Ureter (tissue), 1 donor: ENCODE measurements around the gene POLRMT. TPM values are rescaled to one million over a fixed set of nuclear protein-coding genes. Genes with fewer than 3 reads are reported as not detected.
A peak's percentile ranks its signal among the peaks of the same experiment; 100 is the strongest.

ENCODE experiments used
- DNase-seq: peaks from one replicate; pipeline ENCODE4 v3.0.0-alpha.2; 2020; ENCODE audit warnings: low spot score
- total RNA-seq: library from RNA; stranded (reverse); gene quantifications from one replicate; pipeline ENCODE4 v1.2.4, GENCODE V29; 2023
- donor health status: DM: yes; HTN: yes; CAD: no.

The POLRMT gene
- total RNA-seq, 1 donor from 2014 or later, result 56.4 TPM

DNA sequence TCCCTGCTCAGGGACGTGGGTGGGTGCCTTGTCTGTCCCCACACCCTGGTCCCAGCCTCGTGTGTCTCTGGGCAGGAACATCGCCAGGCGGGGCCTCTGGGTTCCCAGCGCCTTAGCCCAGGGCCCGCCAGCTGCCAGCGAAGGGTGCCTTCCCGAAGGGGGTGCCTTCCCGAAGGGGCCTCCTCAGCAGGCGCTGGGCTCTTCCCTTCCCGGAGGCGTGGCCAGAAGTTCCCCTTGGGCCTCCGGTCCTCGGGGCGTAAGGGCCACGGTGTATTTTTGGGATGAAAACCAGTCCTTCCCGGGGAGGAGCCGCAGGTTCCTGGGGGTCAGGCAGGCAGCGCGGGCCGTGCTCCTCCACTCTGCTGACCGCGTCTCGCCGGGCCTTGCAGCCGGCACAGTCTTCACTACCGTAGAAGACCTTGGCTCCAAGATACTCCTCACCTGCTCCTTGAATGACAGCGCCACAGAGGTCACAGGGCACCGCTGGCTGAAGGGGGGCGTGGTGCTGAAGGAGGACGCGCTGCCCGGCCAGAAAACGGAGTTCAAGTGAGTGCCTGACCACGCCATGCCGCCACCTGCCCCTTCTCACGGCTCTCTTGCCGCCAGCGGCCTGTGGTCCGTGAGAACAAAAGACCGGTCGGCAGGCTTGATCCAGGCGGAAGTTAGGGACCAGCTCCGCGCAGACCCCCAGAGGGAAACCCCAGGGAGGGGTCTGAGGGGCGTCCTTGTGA is 54.1 kb downstream of the POLRMT start:
- DNase-seq, result no peak

DNA sequence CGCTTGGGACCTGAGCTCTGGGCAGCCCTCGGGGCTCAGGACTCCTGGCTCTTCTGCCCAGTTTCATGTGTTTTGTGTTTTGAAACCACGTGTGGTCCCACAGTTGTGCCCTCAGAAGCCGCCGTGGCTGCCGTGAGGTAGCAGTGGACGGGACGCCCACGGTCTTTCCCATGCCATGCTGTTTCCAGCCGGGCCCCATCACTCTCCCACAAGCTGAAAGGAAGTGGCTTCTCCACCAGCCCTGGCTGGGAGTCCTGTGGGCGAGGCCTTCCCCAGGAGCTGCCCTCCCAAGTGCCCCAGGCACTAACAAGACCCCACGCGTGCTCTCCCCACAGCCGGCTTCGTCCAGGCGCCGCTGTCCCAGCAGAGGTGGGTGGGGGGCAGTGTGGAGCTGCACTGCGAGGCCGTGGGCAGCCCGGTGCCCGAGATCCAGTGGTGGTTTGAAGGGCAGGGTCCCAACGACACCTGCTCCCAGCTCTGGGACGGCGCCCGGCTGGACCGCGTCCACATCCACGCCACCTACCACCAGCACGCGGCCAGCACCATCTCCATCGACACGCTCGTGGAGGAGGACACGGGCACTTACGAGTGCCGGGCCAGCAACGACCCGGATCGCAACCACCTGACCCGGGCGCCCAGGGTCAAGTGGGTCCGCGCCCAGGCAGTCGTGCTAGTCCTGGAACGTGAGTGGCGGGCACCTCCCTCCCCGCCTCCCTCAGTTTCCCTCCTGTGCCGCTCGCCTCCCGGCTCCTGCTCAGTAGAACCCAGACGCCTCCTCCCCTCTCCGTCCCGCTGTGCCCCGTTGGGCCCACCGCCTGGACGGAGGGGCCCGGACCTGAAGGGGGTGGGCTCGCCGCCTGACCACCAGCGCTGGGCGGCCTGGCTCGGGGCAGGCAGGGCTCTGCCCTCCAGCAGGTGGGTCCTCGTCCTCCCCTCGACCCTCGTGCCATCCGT is 55.6 kb downstream of the POLRMT start:
- no peak for DNase-seq

DNA sequence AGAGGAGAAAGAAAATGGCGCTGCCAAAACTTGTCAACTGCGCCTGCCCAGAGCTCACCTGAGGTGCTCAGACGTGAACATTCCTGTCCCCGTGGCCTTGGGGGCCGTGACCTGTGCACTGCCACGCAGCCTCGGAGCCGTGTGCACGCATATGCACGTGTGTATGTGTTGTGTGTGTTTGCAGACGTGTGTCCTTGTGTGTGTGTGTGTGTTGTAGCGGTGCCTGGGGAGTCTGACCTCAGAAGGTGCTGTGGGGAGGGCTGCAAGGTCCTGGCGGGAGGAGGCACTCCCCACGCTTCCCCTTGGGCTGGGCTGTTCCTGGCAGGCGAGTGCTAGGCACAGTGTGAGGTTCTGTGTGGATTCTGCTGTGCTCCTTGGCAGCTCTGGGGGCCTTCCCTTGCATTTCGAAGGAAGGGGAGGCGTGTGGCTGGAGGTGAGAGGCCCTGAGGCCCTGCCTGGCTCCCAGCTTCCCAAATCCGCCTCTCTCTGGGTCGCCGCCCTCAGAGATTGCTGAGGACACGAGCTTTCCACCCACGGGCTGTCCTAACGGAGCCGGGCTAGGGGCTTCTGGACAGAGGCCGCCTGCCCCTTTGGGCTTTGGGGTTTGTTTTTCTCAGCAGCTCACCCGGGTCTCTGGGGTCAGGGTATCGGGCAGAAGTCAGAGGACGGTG is 56.4 kb downstream of the POLRMT start:
- DNase-seq, result no peak

DNA sequence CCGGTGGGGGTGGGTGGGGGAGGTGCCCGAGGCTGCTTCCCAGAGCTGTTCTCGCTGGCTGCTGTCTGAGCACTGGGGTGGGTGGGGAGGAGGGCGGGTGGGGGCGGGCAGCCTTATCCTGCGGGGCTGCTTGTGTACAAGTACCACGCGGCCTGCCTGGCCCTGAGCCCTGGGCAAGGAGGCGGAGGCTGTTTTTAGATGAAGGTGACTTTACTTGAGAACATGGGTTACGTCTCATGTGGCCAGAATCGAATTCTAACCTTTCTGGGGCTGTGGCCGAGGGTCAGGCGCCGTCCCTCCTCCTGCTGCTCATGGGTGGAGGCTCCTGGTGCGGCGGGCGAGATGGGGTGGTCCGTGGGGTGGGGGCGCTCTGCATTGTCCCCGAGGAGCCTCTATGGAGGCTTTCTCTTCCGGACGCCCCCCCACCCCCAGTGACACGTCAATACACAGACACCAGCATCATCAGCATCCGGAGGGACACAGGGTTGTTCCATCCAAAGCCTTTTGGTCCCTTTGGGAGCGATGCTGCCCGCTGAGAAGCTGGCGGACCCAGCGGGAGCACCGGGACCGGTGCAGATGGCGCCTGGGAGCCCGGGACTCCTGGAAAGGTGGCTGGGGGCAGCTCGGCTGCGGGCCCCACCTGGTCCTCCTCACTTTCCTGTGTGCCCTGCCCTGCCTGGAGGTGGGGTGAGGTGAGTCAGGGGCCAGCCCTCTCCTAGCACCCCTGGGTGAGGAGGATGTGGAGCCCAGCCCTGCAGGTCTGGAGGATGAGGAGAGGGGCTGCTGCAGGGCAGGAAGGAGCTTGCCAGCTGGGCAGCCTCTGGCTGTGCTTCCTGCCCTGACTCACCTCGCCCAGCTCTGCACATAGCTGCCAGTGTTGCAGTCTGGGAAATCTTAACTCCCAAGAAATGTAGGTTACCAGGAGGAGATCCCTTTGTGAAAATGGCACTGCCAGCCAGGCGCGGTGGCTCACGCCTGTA is 57.5 kb downstream of the POLRMT start:
- DNase-seq, result no peak

DNA sequence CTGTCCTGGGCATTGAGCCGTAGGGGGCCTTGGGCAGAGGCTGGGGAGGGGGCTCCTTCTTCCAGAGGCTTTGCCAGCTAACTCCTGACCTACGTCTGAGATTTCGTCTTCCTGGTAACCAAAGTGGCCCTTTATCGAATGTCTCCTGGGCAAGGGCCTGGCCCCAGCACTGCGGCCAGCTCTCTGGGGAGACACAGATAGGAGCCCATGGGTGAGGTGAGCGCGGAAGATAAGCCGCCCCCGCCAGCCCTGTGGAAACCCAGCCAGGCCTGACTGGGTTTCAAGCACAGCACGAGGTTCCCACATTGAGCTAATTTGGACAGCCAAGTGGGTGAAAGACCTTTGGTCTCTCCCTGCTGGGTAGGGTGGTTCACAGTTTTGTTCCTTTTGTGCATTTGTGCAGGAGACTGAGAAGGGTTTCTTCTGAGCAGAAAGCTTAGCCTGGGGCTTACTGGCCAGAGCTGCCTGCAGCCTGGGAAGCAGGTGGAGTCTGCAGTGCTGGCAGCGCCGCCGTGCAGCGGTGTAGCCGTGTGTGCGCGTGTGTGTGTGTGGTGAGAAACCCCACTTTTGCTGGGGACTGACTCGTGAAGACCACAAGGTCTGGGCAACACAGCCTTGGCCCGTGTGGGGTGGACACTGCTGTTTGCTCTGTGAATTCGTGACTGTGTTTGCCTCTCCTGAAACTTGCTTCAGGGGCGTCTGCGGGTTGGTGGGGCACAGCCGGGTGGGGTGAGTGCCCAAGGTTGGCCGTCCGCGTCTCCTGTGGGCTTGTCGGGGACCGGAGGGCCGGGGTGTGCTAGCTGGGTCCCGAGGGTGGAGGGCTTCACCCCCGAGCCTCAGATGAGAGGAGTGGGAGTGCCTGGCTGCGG is 58.4 kb downstream of the POLRMT start:
- no peak for DNase-seq

DNA sequence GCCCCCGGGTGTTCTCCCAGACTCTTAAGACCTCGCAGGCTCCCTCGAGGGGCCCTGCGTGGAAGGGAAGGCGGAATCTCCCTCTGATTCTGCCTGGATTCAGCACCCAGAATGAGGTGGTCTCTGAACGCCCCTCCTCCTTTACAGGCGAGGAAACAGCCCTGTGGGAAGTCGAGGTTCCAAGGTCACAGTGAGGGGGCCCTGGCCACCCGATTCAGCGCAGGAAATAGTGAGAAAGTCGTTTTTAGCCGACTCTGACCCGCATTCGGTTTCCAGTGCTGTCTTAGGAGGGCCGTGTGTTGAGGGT is 59.9 kb downstream of the POLRMT start:
- DNase-seq, result no peak

DNA sequence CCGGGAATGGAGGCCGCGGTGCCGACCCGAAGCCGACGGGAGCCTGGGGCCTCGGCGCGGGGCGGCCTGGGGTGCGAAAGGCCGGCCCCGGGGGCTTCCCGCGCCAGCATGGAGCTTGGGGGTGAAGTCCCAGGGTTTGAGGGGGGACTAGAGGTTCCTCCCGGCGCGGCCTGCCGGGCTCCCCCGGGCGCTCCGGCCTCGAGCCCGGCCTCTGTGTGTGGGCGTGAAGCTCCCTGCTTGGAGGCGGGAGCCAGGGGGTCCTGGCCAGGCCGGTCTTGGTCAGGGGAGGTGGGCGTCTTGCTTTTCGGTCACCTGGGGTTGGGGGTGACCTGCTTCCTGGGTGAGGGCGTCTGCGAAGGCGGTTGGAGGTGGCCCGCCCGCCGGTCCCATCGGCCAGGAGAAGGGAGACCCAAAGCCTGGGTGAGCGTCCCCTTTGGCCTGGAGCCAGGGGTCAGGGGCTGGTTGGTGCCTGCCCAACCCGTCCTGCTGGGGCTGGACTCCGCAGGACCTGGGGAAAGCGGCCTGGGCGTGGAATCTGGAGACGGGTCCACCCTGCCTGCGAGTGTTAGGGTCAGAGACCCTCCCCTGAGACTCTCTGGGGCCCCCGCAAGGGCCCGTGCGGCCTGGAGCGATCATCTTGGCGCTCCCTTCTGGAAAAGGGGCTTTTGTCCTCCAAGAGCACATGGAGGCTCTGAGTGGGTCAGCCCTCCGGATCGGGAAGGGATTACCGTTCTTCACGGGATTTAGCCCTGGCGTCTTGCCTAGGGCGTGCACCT is 60.4 kb downstream of the POLRMT start:
- DNase-seq, result peak; percentile 65

DNA sequence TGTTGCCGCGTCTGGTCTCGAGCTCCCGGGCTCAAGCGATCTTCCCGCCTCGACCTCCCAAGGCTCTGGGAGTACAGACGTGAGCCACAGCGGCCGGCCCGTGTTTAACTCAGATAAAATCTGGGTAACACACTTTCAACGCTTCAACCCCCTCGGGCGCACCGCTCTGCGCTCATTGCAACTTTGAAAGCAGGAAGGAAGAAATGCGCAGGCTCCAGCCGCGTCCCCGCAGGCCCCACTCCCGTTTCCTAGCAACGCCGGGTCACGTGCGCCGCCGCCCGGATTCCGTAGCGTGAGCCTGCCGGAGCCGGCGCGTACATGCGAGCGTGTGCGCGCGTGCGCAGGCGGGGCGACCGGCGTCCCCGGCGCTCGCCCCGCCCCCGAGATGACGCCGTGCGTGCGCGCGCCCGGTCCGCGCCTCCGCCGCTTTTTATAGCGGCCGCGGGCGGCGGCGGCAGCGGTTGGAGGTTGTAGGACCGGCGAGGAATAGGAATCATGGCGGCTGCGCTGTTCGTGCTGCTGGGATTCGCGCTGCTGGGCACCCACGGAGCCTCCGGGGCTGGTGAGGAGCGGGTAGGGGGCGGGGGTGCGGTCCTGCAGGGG is 61.1 kb downstream of the POLRMT start, which contains the start of gene BSG:
Gene BSG (plus strand): TSS at position 457 of the 603 bp plus-strand sequence. CDS start 39 bp downstream, at position 496.
- peak; percentile 99 for DNase-seq

DNA sequence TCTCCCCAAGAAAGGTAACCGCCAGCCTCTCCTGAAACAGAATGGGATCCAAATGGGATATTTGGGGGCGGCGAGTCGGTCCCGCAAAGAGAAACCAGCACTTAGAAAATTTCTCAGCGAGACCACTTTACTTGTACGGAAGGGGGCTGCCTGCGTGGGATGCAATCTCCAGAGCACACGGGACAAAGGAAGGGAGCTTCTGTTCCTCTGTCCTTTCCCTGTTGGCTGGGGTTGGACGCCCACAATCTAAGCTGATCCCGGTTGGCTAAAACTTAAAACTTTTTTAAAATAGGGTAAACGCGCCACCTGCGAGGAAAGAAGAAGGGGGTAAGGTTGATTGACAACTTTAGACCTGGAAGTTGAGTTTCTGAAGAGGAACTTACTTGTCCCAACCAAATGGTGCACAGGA is 61.8 kb downstream of the POLRMT start:
- DNase-seq, result no peak

DNA sequence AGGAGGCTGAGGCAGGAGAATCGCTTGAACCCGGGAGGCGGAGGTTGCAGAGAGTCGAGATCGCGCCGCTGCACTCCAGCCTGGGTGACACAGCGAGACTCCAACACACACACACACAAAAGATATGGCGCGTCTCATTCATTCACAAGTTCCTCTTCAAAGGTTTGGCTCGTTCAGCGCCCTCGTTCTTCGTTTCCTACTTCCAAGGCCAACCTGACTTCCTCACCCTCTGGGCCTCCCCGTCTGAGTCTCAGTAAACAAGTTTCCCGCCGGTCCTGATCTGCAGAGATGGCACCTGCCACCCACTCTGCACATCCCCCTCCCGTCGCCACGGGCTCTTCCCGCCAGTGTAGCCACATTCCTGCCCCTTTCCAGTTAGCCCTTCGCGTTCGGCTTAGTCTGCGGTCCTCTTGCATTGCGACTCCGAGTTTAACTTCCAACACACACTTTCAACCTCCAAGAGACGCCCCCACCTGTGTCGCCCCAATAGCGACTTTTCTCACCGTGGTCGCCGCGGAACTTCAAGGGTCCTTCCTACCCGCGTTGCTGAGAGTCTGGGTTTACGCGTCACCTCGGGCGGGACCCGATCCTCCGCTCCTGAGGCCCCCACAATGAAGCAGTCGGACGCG is 62.3 kb downstream of the POLRMT start:
- no peak for DNase-seq

DNA sequence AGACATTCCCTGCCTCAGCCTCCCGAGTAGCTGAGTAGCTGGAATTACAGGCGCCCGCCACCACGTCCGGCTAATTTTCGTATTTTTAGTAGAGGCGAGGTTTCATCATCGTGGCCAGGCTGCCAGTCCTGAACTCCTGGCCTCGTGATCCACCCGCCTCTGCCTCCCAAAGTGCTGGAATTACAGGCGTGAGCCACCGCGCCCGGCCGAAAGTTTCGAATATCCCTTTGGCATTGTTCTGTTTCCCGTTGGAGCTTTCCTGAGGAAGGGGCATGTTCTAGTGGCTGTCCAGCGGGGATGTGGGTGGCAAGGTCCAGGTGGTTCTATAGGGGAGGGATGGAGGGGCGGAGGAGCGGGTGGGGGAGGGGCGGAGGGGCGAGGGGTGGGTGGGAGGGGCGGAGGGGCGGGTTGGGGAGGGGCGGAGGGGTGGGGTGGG is 63.1 kb downstream of the POLRMT start:
- DNase-seq, result no peak

DNA sequence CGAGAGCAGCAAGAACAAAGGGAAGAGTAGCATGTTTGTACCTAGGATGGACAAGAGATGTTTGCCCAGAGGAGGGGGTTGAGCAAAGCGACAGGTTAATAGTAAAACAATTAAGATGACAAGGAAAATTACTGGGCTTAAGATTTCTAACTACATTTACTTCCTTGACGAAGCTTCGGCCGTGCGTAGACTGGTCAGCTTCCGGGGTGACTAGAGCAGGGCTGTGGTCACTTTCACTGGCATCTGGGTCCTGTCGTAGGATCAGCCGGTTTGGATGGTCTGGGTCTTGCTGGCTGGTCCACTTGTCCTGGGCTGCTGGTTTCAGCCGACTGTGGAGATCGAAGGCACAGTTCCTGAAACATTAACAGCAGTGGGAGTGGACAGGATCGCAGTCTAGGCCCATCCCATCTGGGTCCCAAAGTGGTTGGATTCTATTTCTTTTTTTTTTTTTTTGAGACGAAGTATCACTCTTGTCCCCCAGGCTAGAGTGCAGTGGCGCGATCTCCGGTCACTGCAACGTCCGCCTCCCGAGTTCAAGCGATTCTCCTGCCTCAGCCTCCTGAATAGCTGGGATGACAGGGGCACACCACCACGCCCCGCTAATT is 65.9 kb downstream of the POLRMT start:
- DNase-seq, result no peak

Other genes starting within 250 kb of the POLRMT start
- gene C2CD4C, start 224.4 kb downstream of the POLRMT start, total RNA-seq, result 1.1 TPM
- gene SHC2, start 172.5 kb downstream of the POLRMT start, total RNA-seq, result 27.6 TPM
- 0.49 TPM for gene MADCAM1, start 137.1 kb downstream of the POLRMT start, total RNA-seq
- 11.2 TPM for gene TPGS1, start 126.0 kb downstream of the POLRMT start, total RNA-seq
- 30.8 TPM for gene CDC34, start 101.8 kb downstream of the POLRMT start, total RNA-seq
- gene GZMM, start 89.5 kb downstream of the POLRMT start, total RNA-seq, result 0.83 TPM
- gene BSG, start 60.9 kb downstream of the POLRMT start, total RNA-seq, result 273 TPM
- gene HCN2, start 43.7 kb downstream of the POLRMT start, total RNA-seq, result not detected
- gene FGF22, start 6.3 kb upstream of the POLRMT start, total RNA-seq, result 0.29 TPM
- gene RNF126, start 29.7 kb upstream of the POLRMT start, total RNA-seq, result 54.5 TPM
- gene FSTL3, start 42.9 kb upstream of the POLRMT start, total RNA-seq, result 29.8 TPM
- not detected for gene PRSS57, start 61.9 kb upstream of the POLRMT start, total RNA-seq
- 26.0 TPM for gene PALM, start 75.4 kb upstream of the POLRMT start, total RNA-seq
- gene MISP, start 117.6 kb upstream of the POLRMT start, total RNA-seq, result 2.4 TPM
- gene PTBP1, start 163.9 kb upstream of the POLRMT start, total RNA-seq, result 374 TPM
- not detected for gene PLPPR3, start 188.4 kb upstream of the POLRMT start, total RNA-seq
- gene AZU1, start 194.3 kb upstream of the POLRMT start, total RNA-seq, result not detected
- gene PRTN3, start 207.5 kb upstream of the POLRMT start, total RNA-seq, result not detected
- gene ELANE, start 218.8 kb upstream of the POLRMT start, total RNA-seq, result 0.81 TPM
- gene CFD, start 226.1 kb upstream of the POLRMT start, total RNA-seq, result 139 TPM